ENCODE results near the gene DCAF10. TPM values are rescaled to one million over a fixed set of nuclear protein-coding genes. Genes with fewer than 3 reads are reported as not detected.

Gene DCAF10
- total RNA-seq: 19.3 and 40.0 TPM in 2 replicates

GRCh38 chr9:37800631-37801286 lies at the start of gene DCAF10:
TSS of gene DCAF10 (plus strand) at chr9:37800797. CDS start at chr9:37800867, 70 bp downstream.

GRCh38 chr9:37753489-37754190 lies 47.0 kb upstream of the DCAF10 start, which contains the start of gene TRMT10B:
TSS of gene TRMT10B (plus strand) at chr9:37753805. CDS start at chr9:37761932, 8,127 bp downstream.

GRCh38 chr9:37784616-37785483 lies 15.7 kb upstream of the DCAF10 start, which contains the start of gene EXOSC3:
TSS of gene EXOSC3 (minus strand) at chr9:37785064. CDS start at chr9:37785044, 20 bp downstream.

GRCh38 chr9:37903647-37904444 lies 103.2 kb downstream of the DCAF10 start, which contains the start of gene SLC25A51:
TSS of gene SLC25A51 (minus strand) at chr9:37904127. CDS start at chr9:37888550, 15,577 bp downstream.

Other genes with a start within 250 kb of the DCAF10 start
- 12.0 and 37.6 TPM in 2 replicates for gene FBXO10, start 224.4 kb upstream of the DCAF10 start, total RNA-seq
- 55.8 and 115 TPM in 2 replicates for gene TOMM5, start 208.2 kb upstream of the DCAF10 start, total RNA-seq
- gene FRMPD1, start 149.8 kb upstream of the DCAF10 start, total RNA-seq: not detected in 2 replicates
- gene TRMT10B, start 47.0 kb upstream of the DCAF10 start, total RNA-seq: 1.0 and 3.3 TPM in 2 replicates
- 21.0 and 23.3 TPM in 2 replicates for gene EXOSC3, start 15.7 kb upstream of the DCAF10 start, total RNA-seq
- gene SLC25A51, start 103.3 kb downstream of the DCAF10 start, total RNA-seq: 47.3 and 74.3 TPM in 2 replicates

All from placental pericyte (primary cell).